ENCODE measurements around the gene MAP6D1. TPM values are rescaled to one million over a fixed set of nuclear protein-coding genes. Genes with fewer than 3 reads are reported as not detected.

The MAP6D1 gene
- total and polyA plus RNA-seq, 2 donors from 2014 or later, result 1.4 to 1.5 TPM

DNA sequence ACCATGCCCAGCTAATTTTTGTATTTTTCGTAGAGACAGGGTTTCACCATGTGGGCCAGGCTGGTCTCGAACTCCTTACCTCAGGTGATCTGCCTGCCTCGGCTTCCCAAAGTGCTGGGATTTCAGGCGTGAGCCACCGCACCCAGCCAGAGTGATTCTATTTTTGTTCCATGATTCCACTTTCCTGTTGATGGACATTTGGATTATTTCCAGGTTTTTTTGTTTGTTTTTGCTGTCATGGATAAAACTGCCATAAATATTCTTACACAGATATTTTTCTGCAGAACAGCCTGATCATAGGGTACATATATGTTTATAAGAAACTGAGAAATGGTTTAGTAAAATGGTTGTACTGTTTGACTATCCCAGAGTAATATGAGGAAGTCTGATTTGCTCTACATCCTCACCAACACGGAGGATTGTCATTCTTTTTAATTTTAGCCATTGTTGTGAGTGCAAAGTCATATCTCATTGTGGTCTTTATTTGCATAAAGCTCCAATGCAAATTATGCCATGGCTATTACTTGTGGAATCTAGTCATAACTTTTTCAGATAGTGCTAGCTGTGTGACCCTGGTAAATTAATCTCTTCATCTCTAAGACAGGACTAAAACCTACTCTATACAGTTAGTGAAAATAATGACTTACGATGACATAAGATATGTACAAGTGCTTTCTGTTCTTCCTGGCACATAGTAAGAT, 42.7 kb downstream of the MAP6D1 start:
- Histone ChIP-seq H3K9me3 (ENCODE audit: control insufficient read depth in 2 of 3, insufficient read depth in 1 of 3, low read length in 3 of 3) (no peaks in the 10 kb centered on the region), H3K4me1 (ENCODE audit: control insufficient read depth in 2 of 3, insufficient read depth in 2 of 3, low read depth in 1 of 3, low read length in 3 of 3) (peaks cover 0 to 5% (median 0%) of the 10 kb centered on the region in 3 donors), H3K36me3 (ENCODE audit: control insufficient read depth in 2 of 3, insufficient read depth in 3 of 3, low read length in 3 of 3) (peaks cover 8 to 18% (median 11%) of the 10 kb centered on the region in 3 donors), H3K27me3 (ENCODE audit: control insufficient read depth, insufficient read depth, low read length) (no peaks in the 10 kb centered on the region), H3K9ac (ENCODE audit: low read length in 3 of 3) (no peak overlapping the region), H3K27ac (ENCODE audit: low read depth in 2 of 2, low read length in 2 of 2) (no peak overlapping the region), H3K4me3 (ENCODE audit: low read length in 3 of 3) (no peak overlapping the region)
- FAIRE-seq, result no peak
- DNase-seq, result no peak
- TF ChIP-seq, protein P1, sequence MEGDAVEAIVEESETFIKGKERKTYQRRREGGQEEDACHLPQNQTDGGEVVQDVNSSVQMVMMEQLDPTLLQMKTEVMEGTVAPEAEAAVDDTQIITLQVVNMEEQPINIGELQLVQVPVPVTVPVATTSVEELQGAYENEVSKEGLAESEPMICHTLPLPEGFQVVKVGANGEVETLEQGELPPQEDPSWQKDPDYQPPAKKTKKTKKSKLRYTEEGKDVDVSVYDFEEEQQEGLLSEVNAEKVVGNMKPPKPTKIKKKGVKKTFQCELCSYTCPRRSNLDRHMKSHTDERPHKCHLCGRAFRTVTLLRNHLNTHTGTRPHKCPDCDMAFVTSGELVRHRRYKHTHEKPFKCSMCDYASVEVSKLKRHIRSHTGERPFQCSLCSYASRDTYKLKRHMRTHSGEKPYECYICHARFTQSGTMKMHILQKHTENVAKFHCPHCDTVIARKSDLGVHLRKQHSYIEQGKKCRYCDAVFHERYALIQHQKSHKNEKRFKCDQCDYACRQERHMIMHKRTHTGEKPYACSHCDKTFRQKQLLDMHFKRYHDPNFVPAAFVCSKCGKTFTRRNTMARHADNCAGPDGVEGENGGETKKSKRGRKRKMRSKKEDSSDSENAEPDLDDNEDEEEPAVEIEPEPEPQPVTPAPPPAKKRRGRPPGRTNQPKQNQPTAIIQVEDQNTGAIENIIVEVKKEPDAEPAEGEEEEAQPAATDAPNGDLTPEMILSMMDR (IDR thresholded peaks at IDR 0.05; ENCODE audit: borderline replicate concordance, extremely low read depth, insufficient read depth), result no peak
- intact Hi-C loops (cut with DNase I), result no loop called here

DNA sequence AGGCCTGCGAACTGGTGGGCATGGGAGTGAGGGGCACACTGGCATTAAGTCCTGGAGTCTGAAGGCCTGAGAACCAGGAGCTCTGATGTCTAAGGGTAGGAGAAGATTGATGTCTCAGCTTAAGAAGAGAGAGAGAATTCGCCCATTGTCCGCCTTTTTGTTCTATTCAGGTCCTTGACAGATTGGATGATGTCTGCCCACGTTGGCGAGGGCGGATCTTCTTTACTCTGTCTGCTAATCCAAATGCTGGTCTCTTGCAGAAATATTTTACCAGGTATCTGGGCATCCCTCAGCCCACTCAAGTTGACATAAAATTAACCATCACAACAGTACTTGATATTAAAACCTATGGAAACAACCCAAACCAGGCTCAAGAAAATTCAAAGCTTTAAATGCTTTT, 44.1 kb downstream of the MAP6D1 start:
- Histone ChIP-seq H3K4me1 (ENCODE audit: control insufficient read depth in 2 of 3, insufficient read depth in 2 of 3, low read depth in 1 of 3, low read length in 3 of 3) (peaks cover 0 to 5% (median 0%) of the 10 kb centered on the region in 3 donors), H3K9ac (ENCODE audit: low read length in 3 of 3) (no peak overlapping the region), H3K4me3 (ENCODE audit: low read length in 3 of 3) (no peak overlapping the region), H3K27me3 (ENCODE audit: control insufficient read depth, insufficient read depth, low read length) (no peaks in the 10 kb centered on the region), H3K9me3 (ENCODE audit: control insufficient read depth in 2 of 3, insufficient read depth in 1 of 3, low read length in 3 of 3) (no peaks in the 10 kb centered on the region), H3K36me3 (ENCODE audit: control insufficient read depth in 2 of 3, insufficient read depth in 3 of 3, low read length in 3 of 3) (peaks cover 10 to 17% (median 16%) of the 10 kb centered on the region in 3 donors), H3K27ac (ENCODE audit: low read depth in 2 of 2, low read length in 2 of 2) (no peak overlapping the region)
- TF ChIP-seq, protein P1 (IDR thresholded peaks at IDR 0.05; ENCODE audit: borderline replicate concordance, extremely low read depth, insufficient read depth), result no peak
- DNase-seq, result no peak
- intact Hi-C loops (cut with DNase I), result no loop called here
- no peak for FAIRE-seq

DNA sequence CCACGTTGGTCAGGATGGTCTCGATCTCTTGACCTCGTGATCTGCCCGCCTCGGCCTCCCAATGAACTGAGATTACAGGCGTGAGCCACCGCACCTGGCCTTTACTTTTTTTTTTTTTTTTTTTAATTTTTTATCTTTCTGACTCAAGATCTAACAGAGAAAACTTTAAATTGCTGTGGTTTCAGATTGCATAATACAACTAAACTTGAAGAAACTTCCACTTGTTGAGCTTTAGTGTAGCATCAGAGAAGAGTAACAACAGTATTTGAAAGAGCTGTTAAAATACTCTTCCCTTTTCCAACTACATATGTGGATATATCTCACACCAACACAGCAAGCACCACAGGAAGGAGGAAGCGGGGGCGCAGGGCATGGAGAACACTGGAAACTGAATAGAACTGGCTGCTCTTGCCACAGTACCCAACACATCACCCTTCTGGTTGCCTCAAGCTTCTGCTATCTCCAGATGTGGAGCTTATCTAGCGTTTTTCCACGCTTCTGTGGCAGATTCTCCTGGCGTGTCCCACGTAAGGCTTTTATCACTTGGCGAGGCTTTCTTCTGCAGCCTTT, 45.4 kb downstream of the MAP6D1 start:
- intact Hi-C loops (cut with DNase I), result no loop called here
- H3K4me3 ChIP-seq (ENCODE audit: low read length in 3 of 3), result no peak overlapping the region

More for the DNA sequence above, 45.4 kb downstream of the MAP6D1 start:
- FAIRE-seq (no peak), DNase-seq (no peak)
- Histone ChIP-seq H3K27ac (ENCODE audit: low read depth in 2 of 2, low read length in 2 of 2) (no peak overlapping the region), H3K27me3 (ENCODE audit: control insufficient read depth, insufficient read depth, low read length) (no peaks in the 10 kb centered on the region), H3K4me1 (ENCODE audit: control insufficient read depth in 2 of 3, insufficient read depth in 2 of 3, low read depth in 1 of 3, low read length in 3 of 3) (peaks cover 0 to 5% (median 0%) of the 10 kb centered on the region in 3 donors), H3K9me3 (ENCODE audit: control insufficient read depth in 2 of 3, insufficient read depth in 1 of 3, low read length in 3 of 3) (no peaks in the 10 kb centered on the region), H3K9ac (ENCODE audit: low read length in 3 of 3) (no peak overlapping the region), H3K36me3 (ENCODE audit: control insufficient read depth in 2 of 3, insufficient read depth in 3 of 3, low read length in 3 of 3) (peaks cover 10 to 17% (median 16%) of the 10 kb centered on the region in 3 donors)
- TF ChIP-seq, protein P1 (IDR thresholded peaks at IDR 0.05; ENCODE audit: borderline replicate concordance, extremely low read depth, insufficient read depth), result no peak
